ENCODE data around the gene HCAR3.
"Not testable (repeated sequence)": the region's sequence is repeated elsewhere in the genome, so short reads cannot be mapped to it uniquely, and the experiment has no call there.

HCAR3 gene

DNA sequence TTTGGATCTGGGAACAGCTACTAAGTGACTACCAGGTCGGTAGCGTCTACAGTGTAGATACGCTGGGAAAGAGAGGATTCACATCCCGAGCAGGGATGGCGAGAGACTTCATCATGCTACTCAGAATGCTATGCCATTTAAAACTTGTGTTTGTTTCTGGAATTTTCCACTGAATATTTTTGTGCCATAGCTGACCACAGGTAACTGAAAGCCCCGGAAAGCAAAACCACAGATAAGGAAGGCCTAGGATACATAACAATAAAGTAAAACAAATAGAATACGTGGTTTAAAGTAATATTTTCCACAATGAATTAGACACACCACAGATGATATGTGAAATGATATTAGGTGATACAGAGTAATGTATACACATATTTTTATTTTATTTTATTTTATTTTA lies 22.0 kb upstream of the HCAR3 start:
- Histone ChIP-seq H3K9ac (ENCODE audit: low read depth, low read length) (no peak overlapping the region), H3K4me1 (ENCODE audit: control insufficient read depth, insufficient read depth, low read length) (no peaks in the 10 kb centered on the region), H3K36me3 (ENCODE audit: control insufficient read depth, insufficient read depth, low read length) (no peaks in the 10 kb centered on the region)

GRCh38 chr12:122732611-122733010 lies 16.0 kb upstream of the HCAR3 start:
- Histone ChIP-seq H3K9me3 (ENCODE audit: control insufficient read depth, insufficient read depth, low read length) (no peaks in the 10 kb centered on the region), H3K36me3 (ENCODE audit: control insufficient read depth, insufficient read depth, low read length) (no peaks in the 10 kb centered on the region), H3K4me3 (ENCODE audit: low read depth, low read length) (no peak overlapping the region), H3K27me3 (ENCODE audit: control insufficient read depth, insufficient read depth, low read length) (no peaks in the 10 kb centered on the region), H3K9ac (ENCODE audit: low read depth, low read length) (no peak overlapping the region), H3K4me1 (ENCODE audit: control insufficient read depth, insufficient read depth, low read length) (peaks cover 2% of the 10 kb centered on the region)

More for the DNA sequence above, 22.0 kb upstream of the HCAR3 start:
- no peaks in the 10 kb centered on the region for H3K9me3 ChIP-seq (ENCODE audit: control insufficient read depth, insufficient read depth, low read length)
- no peak overlapping the region for H3K4me3 ChIP-seq (ENCODE audit: low read depth, low read length)
- H3K27me3 ChIP-seq (ENCODE audit: control insufficient read depth, insufficient read depth, low read length), result no peaks in the 10 kb centered on the region

DNA sequence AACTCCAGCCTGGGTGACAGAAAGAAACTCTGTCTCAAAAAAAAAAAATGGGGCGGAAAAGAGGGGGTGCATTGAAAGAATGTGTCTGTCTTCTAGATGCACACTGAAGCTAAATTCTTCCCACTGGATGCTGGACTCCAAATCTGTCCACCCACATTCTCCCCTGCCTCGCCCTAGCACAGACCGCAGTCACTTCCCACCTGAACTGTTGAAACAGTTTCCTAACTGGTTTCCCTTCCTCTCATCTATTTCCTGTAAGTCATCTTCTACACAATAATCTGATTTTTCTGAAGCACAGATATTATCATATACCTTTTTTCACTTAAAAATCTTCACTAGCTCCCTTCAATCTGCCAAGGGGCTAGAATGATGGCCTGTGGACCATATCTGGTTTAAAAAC lies 15.6 kb upstream of the HCAR3 start:
- Histone ChIP-seq H3K36me3 (ENCODE audit: control insufficient read depth, insufficient read depth, low read length) (no peaks in the 10 kb centered on the region), H3K9ac (ENCODE audit: low read depth, low read length) (no peak overlapping the region), H3K9me3 (ENCODE audit: control insufficient read depth, insufficient read depth, low read length) (no peaks in the 10 kb centered on the region), H3K4me3 (ENCODE audit: low read depth, low read length) (no peak overlapping the region), H3K27me3 (ENCODE audit: control insufficient read depth, insufficient read depth, low read length) (no peaks in the 10 kb centered on the region), H3K4me1 (ENCODE audit: control insufficient read depth, insufficient read depth, low read length) (peaks cover 2% of the 10 kb centered on the region)

DNA sequence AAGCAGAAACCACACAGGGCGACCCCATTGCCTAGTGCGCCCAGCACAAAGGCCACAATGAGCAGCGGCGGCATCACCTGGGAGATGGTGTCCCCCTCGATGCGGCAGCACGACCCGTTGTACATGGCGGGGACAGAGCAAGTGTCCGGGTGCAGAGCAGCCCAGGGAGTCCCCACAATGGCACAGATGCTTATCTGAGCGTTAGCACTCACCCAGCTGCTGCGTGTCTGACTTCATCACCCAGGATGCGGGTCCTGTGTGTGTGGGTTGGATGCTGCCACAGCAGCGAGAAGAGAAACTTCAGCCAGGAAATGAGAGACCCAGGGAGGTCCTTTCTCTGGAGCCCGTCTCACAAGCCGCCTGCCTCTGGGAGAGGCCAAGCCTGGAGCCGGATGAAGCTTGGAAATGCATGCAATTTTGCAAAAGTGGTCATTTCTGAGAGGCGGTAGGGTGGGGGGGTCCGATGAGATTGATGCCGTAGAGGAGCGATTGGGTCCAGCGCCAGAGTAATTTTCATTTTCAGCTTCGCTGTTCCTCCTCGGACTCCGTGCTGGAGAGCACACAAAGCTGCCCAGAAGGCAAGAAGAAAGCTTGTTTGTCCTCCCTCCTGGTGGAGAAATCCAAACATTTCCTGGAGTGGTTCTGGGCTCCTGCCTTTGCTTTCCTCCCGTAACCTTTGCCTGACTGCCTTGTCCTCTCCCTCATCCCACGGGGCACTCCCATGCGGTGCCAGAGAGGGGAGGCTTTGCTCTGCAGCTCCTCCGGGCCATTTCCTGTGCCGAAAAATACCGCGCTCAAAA lies 13.8 kb upstream of the HCAR3 start, which contains the start of gene HCAR1:
Gene HCAR1 (minus strand): TSS at position 630 of the 800 bp plus-strand sequence. CDS start 505 bp downstream, at position 125.
- no peak within 1 kb of the TSS for H3K9ac ChIP-seq (ENCODE audit: low read depth, low read length)
- H3K9me3 ChIP-seq (ENCODE audit: control insufficient read depth, insufficient read depth, low read length), result no peaks in the 10 kb centered on the region
- H3K36me3 ChIP-seq (ENCODE audit: control insufficient read depth, insufficient read depth, low read length), result no peaks in the 10 kb centered on the region
- H3K27me3 ChIP-seq (ENCODE audit: control insufficient read depth, insufficient read depth, low read length), result no peaks in the 10 kb centered on the region
- H3K4me1 ChIP-seq (ENCODE audit: control insufficient read depth, insufficient read depth, low read length), result peaks cover 2% of the 10 kb centered on the region
- no peak within 1 kb of the TSS for H3K4me3 ChIP-seq (ENCODE audit: low read depth, low read length)

- Histone ChIP-seq H3K9me3 (ENCODE audit: control insufficient read depth, insufficient read depth, low read length) (no peaks in the 10 kb centered on the region), H3K36me3 (ENCODE audit: control insufficient read depth, insufficient read depth, low read length) (no peaks in the 10 kb centered on the region), H3K27me3 (ENCODE audit: control insufficient read depth, insufficient read depth, low read length) (no peaks in the 10 kb centered on the region), H3K4me3 (ENCODE audit: low read depth, low read length) (no peak overlapping the region), H3K4me1 (ENCODE audit: control insufficient read depth, insufficient read depth, low read length) (peaks cover 2% of the 10 kb centered on the region), H3K9ac (ENCODE audit: low read depth, low read length) (no peak overlapping the region)
Observed at GRCh38 chr12:122729583-122730214, 13.1 kb upstream of the HCAR3 start.

- Histone ChIP-seq H3K9me3 (ENCODE audit: control insufficient read depth, insufficient read depth, low read length) (no peaks in the 10 kb centered on the region), H3K36me3 (ENCODE audit: control insufficient read depth, insufficient read depth, low read length) (no peaks in the 10 kb centered on the region), H3K9ac (ENCODE audit: low read depth, low read length) (no peak overlapping the region), H3K27me3 (ENCODE audit: control insufficient read depth, insufficient read depth, low read length) (no peaks in the 10 kb centered on the region), H3K4me1 (ENCODE audit: control insufficient read depth, insufficient read depth, low read length) (peaks cover 2% of the 10 kb centered on the region), H3K4me3 (ENCODE audit: low read depth, low read length) (no peak overlapping the region)
Observed at GRCh38 chr12:122726080-122726558, 9.5 kb upstream of the HCAR3 start.

GRCh38 chr12:122725452-122726079 lies 9.0 kb upstream of the HCAR3 start:
- Histone ChIP-seq H3K27me3 (ENCODE audit: control insufficient read depth, insufficient read depth, low read length) (no peaks in the 10 kb centered on the region), H3K9ac (ENCODE audit: low read depth, low read length) (no peak overlapping the region), H3K36me3 (ENCODE audit: control insufficient read depth, insufficient read depth, low read length) (no peaks in the 10 kb centered on the region), H3K4me1 (ENCODE audit: control insufficient read depth, insufficient read depth, low read length) (no peaks in the 10 kb centered on the region), H3K9me3 (ENCODE audit: control insufficient read depth, insufficient read depth, low read length) (no peaks in the 10 kb centered on the region), H3K4me3 (ENCODE audit: low read depth, low read length) (no peak overlapping the region)

GRCh38 chr12:122724641-122725243 lies 8.1 kb upstream of the HCAR3 start:
- no peaks in the 10 kb centered on the region for H3K4me1 ChIP-seq (ENCODE audit: control insufficient read depth, insufficient read depth, low read length)

GRCh38 chr12:122722387-122722786 lies 5.8 kb upstream of the HCAR3 start:
- Histone ChIP-seq H3K36me3 (ENCODE audit: control insufficient read depth, insufficient read depth, low read length) (no peaks in the 10 kb centered on the region), H3K27me3 (ENCODE audit: control insufficient read depth, insufficient read depth, low read length) (no peaks in the 10 kb centered on the region), H3K4me3 (ENCODE audit: low read depth, low read length) (no peak overlapping the region), H3K9ac (ENCODE audit: low read depth, low read length) (no peak overlapping the region), H3K9me3 (ENCODE audit: control insufficient read depth, insufficient read depth, low read length) (no peaks in the 10 kb centered on the region), H3K4me1 (ENCODE audit: control insufficient read depth, insufficient read depth, low read length) (no peaks in the 10 kb centered on the region)

More at GRCh38 chr12:122724641-122725243, 8.1 kb upstream of the HCAR3 start:
- Histone ChIP-seq H3K9me3 (ENCODE audit: control insufficient read depth, insufficient read depth, low read length) (no peaks in the 10 kb centered on the region), H3K36me3 (ENCODE audit: control insufficient read depth, insufficient read depth, low read length) (no peaks in the 10 kb centered on the region), H3K4me3 (ENCODE audit: low read depth, low read length) (no peak overlapping the region), H3K9ac (ENCODE audit: low read depth, low read length) (no peak overlapping the region), H3K27me3 (ENCODE audit: control insufficient read depth, insufficient read depth, low read length) (no peaks in the 10 kb centered on the region)

DNA sequence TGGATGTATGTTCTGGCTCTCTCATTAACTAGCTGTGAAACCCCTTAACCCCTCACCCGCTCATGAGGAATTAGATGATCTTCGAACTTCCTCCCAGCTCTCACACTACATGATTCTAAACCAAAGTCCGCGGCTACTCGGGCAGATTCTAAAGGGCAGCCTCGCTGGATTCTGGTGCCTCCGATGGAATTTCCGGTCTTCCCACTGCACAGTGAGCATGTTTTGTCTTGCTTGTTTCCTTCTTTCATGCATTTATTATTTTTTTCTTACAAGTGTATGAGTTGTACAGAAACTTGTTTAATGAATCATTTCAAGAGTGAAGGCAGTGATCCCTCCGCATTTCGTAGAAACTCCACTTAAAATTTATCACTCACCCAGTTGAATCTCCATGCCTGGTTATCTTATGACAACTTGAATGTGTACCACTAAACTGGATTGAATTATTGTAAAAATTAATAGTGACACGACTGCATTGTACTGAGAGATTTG lies 4.5 kb upstream of the HCAR3 start:
- Histone ChIP-seq H3K9ac (ENCODE audit: low read depth, low read length) (no peak overlapping the region), H3K9me3 (ENCODE audit: control insufficient read depth, insufficient read depth, low read length) (no peaks in the 10 kb centered on the region), H3K4me3 (ENCODE audit: low read depth, low read length) (no peak overlapping the region), H3K4me1 (ENCODE audit: control insufficient read depth, insufficient read depth, low read length) (no peaks in the 10 kb centered on the region), H3K36me3 (ENCODE audit: control insufficient read depth, insufficient read depth, low read length) (no peaks in the 10 kb centered on the region), H3K27me3 (ENCODE audit: control insufficient read depth, insufficient read depth, low read length) (no peaks in the 10 kb centered on the region)

DNA sequence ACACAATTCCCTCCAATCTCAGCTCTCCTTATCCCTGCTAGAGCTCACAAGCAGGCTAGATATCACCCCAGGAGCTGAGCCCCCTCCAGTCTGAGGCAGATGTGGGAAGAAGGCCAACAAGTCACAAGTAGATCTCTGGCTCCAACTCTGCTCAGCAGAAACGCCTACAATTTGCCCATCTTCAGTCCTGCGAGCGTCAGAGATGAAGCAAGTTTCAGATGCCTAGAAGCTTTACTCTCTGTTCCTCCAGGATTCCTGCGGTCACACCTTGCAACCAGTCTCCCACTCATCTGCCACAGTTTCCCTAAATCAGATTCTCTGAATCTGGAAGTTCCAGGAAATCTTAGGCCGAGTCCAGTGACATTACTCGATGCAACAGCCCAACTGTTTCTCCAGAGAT lies 1.4 kb downstream of the HCAR3 start:
- not testable (repeated sequence) for H3K27me3 ChIP-seq (ENCODE audit: control insufficient read depth, insufficient read depth, low read length); H3K36me3 ChIP-seq (ENCODE audit: control insufficient read depth, insufficient read depth, low read length); H3K9ac ChIP-seq (ENCODE audit: low read depth, low read length); H3K4me1 ChIP-seq (ENCODE audit: control insufficient read depth, insufficient read depth, low read length); H3K4me3 ChIP-seq (ENCODE audit: low read depth, low read length); H3K9me3 ChIP-seq (ENCODE audit: control insufficient read depth, insufficient read depth, low read length)

Measured in iPS-15b (cell line).